Parathyroid adenoma (tissue), 2 donors: ENCODE data around the gene CST2.
A peak's percentile ranks its signal among the peaks of the same experiment; 100 is the strongest.
"Not testable (repeated sequence)": the region's sequence is repeated elsewhere in the genome, so short reads cannot be mapped to it uniquely, and the experiment has no call there.

Experiments used
- H2AFZ ChIP-seq: fragments of 300-600 bp; sonication (generic); one replicate; pipeline ENCODE4 v1.7.0; 2017; ENCODE audit warnings: antibody characterized with exemption, mild to moderate bottlenecking
- H3K27ac ChIP-seq: fragments of 300-600 bp; sonication (generic); one replicate; pipeline ENCODE4 v1.7.0; 2017
- H3K27me3 ChIP-seq: fragments of 300-600 bp; sonication (generic); one replicate; pipeline ENCODE4 v1.7.0; 2017; ENCODE audit warnings: low read length; ENCODE audit not compliant: control insufficient read depth, insufficient read depth
- H3K36me3 ChIP-seq: fragments of 300-600 bp; sonication (generic); one replicate; pipeline ENCODE4 v1.7.0; 2017; ENCODE audit warnings: low read length; ENCODE audit not compliant: control insufficient read depth, insufficient read depth
- H3K4me1 ChIP-seq: fragments of 300-600 bp; sonication (generic); one replicate; pipeline ENCODE4 v1.7.0; 2017; ENCODE audit warnings: control low read depth
- H3K4me2 ChIP-seq: fragments of 300-600 bp; sonication (generic); one replicate; pipeline ENCODE4 v1.7.0; 2017; ENCODE audit warnings: low read length
- H3K4me3 ChIP-seq: fragments of 300-600 bp; sonication (generic); one replicate; pipeline ENCODE4 v1.7.0; 2017; ENCODE audit warnings: low read depth, low read length
- H3K79me2 ChIP-seq: fragments of 300-600 bp; sonication (generic); one replicate; pipeline ENCODE4 v1.7.0; 2017; ENCODE audit warnings: control low read depth
- H3K9ac ChIP-seq: fragments of 300-600 bp; sonication (generic); one replicate; pipeline ENCODE4 v1.7.0; 2017; ENCODE audit warnings: mild to moderate bottlenecking
- H3K9me3 ChIP-seq: fragments of 300-600 bp; sonication (generic); one replicate; pipeline ENCODE4 v1.7.0; 2017; ENCODE audit warnings: low read length; ENCODE audit not compliant: control insufficient read depth
- TF ChIP-seq, protein P1 (sequence below): fragments of 300-600 bp; sonication (generic); IDR thresholded peaks from one replicate; pipeline ENCODE4 v1.7.0; 2017; ENCODE audit warnings: antibody characterized with exemption, mild to moderate bottlenecking
- donor health status: primary hyperparathyroidism.

The CST2 gene

DNA sequence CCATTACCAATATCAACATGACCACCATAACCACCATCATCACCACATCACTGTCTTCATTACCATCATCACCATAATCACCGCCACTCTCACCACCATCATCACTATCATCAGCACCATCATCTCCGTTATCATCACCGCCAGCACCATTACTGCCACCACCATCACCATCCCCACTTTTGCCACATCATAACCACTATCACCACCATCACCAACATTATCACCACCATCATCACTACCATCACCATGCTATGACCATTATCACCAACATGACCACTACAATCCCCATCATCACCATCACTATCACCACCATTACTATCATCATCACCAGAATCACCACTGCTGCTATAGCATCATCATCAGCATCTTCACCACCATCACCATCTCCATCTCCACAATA, 25.7 kb downstream of the CST2 start:
- H2AFZ ChIP-seq = no peak overlapping the region
- no peaks in the 10 kb centered on the region for H3K27me3 ChIP-seq
- H3K4me2 ChIP-seq = no peak overlapping the region
- no peaks in the 10 kb centered on the region for H3K4me1 ChIP-seq
- H3K79me2 ChIP-seq = no peaks in the 10 kb centered on the region
- H3K27ac ChIP-seq = no peak overlapping the region
- H3K9ac ChIP-seq = no peak overlapping the region
- TF ChIP-seq, protein P1, sequence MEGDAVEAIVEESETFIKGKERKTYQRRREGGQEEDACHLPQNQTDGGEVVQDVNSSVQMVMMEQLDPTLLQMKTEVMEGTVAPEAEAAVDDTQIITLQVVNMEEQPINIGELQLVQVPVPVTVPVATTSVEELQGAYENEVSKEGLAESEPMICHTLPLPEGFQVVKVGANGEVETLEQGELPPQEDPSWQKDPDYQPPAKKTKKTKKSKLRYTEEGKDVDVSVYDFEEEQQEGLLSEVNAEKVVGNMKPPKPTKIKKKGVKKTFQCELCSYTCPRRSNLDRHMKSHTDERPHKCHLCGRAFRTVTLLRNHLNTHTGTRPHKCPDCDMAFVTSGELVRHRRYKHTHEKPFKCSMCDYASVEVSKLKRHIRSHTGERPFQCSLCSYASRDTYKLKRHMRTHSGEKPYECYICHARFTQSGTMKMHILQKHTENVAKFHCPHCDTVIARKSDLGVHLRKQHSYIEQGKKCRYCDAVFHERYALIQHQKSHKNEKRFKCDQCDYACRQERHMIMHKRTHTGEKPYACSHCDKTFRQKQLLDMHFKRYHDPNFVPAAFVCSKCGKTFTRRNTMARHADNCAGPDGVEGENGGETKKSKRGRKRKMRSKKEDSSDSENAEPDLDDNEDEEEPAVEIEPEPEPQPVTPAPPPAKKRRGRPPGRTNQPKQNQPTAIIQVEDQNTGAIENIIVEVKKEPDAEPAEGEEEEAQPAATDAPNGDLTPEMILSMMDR = no peak
- H3K36me3 ChIP-seq = no peaks in the 10 kb centered on the region
- no peak overlapping the region for H3K4me3 ChIP-seq
- H3K9me3 ChIP-seq = no peaks in the 10 kb centered on the region

- H3K4me3 ChIP-seq, H3K27me3 ChIP-seq, H3K27ac ChIP-seq, H2AFZ ChIP-seq, H3K79me2 ChIP-seq, H3K9me3 ChIP-seq, H3K36me3 ChIP-seq, H3K4me1 ChIP-seq, H3K4me2 ChIP-seq, H3K9ac ChIP-seq: not testable (repeated sequence)
- TF ChIP-seq, protein P1 = peak; percentile 22
These were observed 27.2 kb downstream of the CST2 start for GRCh38 chr20:23799216-23799847.

DNA sequence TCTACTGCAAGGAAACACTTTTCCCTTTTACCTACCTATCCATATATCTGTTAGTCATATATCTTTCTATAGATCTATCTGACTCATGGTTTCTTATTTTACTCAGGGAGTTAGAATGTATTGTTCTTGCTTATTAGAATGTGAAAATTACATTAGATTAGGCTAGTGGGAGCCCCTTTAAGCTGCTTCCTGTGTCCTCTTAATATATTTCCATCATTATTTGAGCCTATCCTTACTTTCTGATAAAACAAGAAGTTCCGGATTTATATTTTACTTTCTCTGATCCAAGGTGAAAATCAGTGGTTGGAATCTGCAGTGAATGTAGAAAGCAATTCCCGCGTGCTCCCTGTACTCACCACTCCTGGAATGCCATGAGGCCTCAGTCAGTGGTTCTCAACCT, 31.0 kb downstream of the CST2 start:
- Histone ChIP-seq H3K27ac (no peak overlapping the region), H3K9ac (no peak overlapping the region), H3K36me3 (no peaks in the 10 kb centered on the region), H2AFZ (no peak overlapping the region), H3K27me3 (no peaks in the 10 kb centered on the region), H3K79me2 (no peaks in the 10 kb centered on the region), H3K4me1 (no peaks in the 10 kb centered on the region), H3K9me3 (no peaks in the 10 kb centered on the region), H3K4me3 (no peak overlapping the region), H3K4me2 (no peak overlapping the region)
- TF ChIP-seq, protein P1 = no peak

GRCh38 chr20:23794841-23795240, 31.7 kb downstream of the CST2 start:
- no peak overlapping the region for H3K9ac ChIP-seq
- H3K9me3 ChIP-seq = no peaks in the 10 kb centered on the region
- H3K4me2 ChIP-seq = no peak overlapping the region
- TF ChIP-seq, protein P1 = no peak
- no peaks in the 10 kb centered on the region for H3K27me3 ChIP-seq
- H3K4me3 ChIP-seq = no peak overlapping the region
- H3K27ac ChIP-seq = no peak overlapping the region
- H2AFZ ChIP-seq = no peak overlapping the region
- H3K79me2 ChIP-seq = no peaks in the 10 kb centered on the region
- no peaks in the 10 kb centered on the region for H3K4me1 ChIP-seq
- no peaks in the 10 kb centered on the region for H3K36me3 ChIP-seq

- Histone ChIP-seq H3K4me2 (no peak overlapping the region), H2AFZ (no peak overlapping the region), H3K4me3 (no peak overlapping the region), H3K36me3 (no peaks in the 10 kb centered on the region), H3K4me1 (no peaks in the 10 kb centered on the region), H3K9me3 (no peaks in the 10 kb centered on the region), H3K79me2 (no peaks in the 10 kb centered on the region), H3K27ac (no peak overlapping the region), H3K9ac (no peak overlapping the region), H3K27me3 (no peaks in the 10 kb centered on the region)
- TF ChIP-seq, protein P1 = no peak
These were observed 32.5 kb downstream of the CST2 start for GRCh38 chr20:23794065-23794464.
